Choroid plexus epithelial cell (primary cell): ENCODE measurements around the gene GPR39.

Experiments
- DNase-seq: peaks from one replicate; pipeline ENCODE4 v3.0.0-alpha.2; 2010; ENCODE audit warnings: low read depth
- H3K4me3 ChIP-seq: 2 replicates; pipeline ENCODE4 v1.5.1; 2011; ENCODE audit warnings: low read depth, mild to moderate bottlenecking, control low read depth, low read length, moderate library complexity
- TF ChIP-seq, protein P1 (sequence below): conservative IDR thresholded peaks from 2 replicates; pipeline ENCODE4 v1.5.1; 2011; ENCODE audit warnings: low read depth, mild to moderate bottlenecking, control low read depth, inconsistent platforms, low read length, moderate library complexity

The GPR39 gene

DNA sequence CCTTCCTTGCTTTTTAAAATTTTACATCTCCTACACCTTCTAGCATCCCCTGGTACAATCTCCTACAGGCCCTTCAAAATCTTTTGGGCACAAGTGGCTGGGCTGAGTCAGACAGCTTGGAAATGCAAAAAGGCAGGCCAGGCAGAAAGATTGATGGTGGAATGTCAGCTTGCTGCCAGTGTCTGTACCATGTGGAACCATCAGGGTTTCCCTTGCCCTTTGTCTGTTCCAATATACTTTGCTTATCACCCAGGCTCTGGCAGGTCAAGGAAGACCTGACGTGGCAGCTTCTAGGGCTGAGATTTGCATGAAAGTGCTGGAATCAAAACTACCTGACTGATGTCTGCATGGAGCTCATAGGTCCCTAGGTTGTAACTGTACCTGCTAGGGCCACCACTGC, 33.3 kb downstream of the GPR39 start:
- DNase-seq, result no peak
- TF ChIP-seq, protein P1, sequence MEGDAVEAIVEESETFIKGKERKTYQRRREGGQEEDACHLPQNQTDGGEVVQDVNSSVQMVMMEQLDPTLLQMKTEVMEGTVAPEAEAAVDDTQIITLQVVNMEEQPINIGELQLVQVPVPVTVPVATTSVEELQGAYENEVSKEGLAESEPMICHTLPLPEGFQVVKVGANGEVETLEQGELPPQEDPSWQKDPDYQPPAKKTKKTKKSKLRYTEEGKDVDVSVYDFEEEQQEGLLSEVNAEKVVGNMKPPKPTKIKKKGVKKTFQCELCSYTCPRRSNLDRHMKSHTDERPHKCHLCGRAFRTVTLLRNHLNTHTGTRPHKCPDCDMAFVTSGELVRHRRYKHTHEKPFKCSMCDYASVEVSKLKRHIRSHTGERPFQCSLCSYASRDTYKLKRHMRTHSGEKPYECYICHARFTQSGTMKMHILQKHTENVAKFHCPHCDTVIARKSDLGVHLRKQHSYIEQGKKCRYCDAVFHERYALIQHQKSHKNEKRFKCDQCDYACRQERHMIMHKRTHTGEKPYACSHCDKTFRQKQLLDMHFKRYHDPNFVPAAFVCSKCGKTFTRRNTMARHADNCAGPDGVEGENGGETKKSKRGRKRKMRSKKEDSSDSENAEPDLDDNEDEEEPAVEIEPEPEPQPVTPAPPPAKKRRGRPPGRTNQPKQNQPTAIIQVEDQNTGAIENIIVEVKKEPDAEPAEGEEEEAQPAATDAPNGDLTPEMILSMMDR, result no peak
- no peak overlapping the region for H3K4me3 ChIP-seq

DNA sequence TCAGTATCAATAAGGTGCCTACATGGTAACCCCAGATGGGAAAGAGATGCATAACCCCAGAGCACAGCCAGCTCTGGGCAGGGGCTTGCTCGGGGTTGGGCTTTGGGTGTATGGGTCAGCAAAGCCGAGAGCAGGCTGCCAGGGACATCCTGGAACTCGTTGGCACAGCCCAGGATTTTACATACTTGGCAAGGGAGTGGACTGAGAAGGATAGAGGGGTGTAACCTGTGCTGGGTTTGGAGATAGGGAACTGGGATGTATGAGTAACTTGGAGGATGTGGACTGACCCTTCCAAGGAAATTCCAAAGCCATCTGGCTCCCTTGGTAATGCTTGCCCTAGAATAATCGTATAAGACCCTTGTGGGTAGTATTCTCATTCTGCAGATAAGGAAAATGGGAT, 44.2 kb downstream of the GPR39 start:
- no peak overlapping the region for H3K4me3 ChIP-seq
- TF ChIP-seq, protein P1, result no peak
- DNase-seq, result no peak

DNA sequence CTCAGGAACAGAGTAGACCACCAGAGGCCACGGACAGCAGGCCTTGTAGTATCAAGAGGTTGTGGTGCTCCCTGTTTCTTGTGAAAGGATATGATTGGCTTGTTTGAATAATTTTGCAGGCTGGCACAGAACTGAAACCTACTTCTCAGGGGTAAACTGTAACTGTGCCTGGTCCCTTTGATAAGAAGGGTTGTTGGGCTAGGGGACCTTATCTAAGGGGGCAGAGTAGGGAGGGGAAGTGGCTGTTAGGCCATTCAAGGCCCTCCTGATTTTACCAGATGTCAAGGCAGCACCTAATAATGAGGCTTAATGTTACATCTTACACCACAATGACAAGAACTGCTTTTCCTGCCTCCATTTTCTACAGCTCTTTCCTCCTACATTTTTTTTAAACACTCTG, 45.6 kb downstream of the GPR39 start:
- TF ChIP-seq, protein P1, result no peak
- no peak for DNase-seq

DNA sequence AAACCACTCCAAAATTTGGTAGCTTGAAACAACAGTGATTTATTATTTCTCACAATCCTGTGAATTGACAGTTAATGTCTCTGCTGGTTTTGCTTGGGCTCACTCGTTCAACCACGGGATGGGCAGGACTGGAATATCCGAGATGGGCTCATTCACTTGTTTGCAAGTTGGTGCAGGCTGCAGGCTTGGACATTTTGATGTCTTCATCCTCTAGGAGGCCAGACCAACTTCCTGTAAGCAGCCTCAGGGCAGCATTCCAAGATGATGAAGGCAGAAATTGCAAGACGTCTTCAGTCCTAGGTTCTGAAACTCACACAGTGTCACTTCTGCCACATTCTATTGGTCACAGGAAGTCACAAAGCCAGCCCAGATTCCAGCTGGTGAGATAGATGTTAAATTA, 47.1 kb downstream of the GPR39 start:
- H3K4me3 ChIP-seq, result no peak overlapping the region
- no peak for DNase-seq
- TF ChIP-seq, protein P1, result no peak

More for the DNA sequence above, 45.6 kb downstream of the GPR39 start:
- H3K4me3 ChIP-seq, result no peak overlapping the region

DNA sequence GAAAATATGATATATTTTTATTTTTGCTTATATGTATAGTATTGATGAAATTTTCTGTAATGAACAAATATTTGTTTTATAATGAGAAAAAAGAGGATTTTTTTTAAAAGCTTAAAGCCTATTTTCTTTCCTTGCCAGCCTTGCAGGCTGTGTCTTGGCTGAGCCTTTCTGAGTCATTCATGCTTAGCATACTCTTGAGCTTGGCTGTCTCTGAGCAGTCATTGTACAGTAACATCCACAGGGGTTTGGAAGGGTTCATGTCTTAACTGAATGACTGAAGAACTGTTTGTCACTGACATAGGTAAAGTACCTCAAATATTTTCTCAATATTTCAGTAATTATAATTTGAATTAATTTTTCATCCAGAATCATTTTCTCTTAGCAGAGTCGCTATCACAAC, 49.3 kb downstream of the GPR39 start:
- TF ChIP-seq, protein P1, result no peak
- H3K4me3 ChIP-seq, result no peak overlapping the region
- no peak for DNase-seq

DNA sequence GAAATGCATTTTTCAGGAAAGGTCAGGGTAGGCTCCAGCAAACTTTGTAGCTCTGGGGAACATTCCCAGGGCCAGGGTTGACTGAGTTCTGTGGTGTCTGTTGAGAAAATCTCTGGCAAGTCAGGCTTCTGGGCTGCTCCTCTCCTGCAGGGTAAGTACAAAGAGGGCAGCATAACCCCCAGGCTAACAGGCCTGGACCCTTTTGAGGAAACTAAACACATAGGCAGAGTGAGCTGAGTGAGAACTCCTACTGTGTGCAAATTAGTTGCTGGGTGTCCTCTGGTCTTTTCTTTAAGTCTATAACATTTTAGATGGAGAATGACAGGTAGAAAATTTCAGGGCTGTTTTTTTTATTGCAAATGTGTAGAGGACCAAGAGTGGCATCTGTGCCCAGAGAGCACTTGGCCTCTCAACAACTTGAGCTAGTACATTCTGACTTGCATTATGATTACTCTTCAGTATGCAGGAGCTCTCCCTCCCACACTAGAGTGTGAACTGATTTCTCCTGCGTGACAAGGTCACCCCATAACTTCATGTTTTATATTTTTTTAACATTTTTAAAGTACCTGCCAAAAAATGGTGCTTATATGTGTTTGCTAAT, 49.9 kb downstream of the GPR39 start:
- DNase-seq, result no peak
- TF ChIP-seq, protein P1, result no peak
- no peak overlapping the region for H3K4me3 ChIP-seq

DNA sequence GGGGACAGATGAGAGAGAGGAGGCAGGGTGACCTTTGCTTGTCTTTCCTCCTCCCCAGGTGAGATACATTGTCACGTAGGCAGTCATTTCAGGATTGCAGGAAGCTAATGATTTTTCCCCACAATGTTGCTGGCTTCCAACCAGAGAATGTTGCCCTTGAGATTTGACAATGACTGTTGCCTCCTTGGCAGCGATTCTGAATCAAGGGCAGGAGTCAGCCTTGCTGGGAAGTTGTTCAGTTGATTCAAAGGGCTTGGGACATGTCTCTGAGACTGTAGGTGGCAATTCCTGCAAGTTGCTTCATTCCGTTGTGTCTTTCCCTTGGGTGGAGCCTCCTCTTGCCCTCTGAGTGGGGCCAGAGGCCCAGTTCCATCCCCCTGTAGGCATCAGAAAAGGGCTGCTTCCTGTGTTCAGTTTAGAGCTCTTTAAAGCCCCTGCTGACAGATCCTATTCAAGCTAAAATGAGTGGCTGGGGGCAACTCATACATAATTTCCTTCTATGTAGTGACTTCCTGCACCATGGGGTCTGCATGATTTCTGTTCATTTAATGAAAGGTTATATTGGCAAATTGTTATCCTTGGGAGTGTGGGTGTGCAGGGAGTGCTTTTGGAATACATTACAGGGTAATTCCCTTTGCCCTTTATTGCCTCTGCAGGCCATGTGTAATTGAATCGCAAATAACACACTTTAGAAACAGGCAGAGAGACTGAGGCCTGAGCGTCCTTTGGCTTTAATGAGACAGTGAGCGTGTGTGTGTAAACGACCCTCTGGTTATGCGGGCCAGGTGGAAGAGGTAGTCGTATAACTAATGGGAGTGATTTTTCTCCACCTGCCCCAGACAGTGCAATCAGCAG, 52.4 kb downstream of the GPR39 start:
- H3K4me3 ChIP-seq, result no peak overlapping the region
- TF ChIP-seq, protein P1, result no peak
- no peak for DNase-seq
